Activated CD8-positive, alpha-beta memory T cell treated with anti-CD3 and anti-CD28 coated beads for 36 hours (primary cell): ENCODE data around the gene DNAJB9. TPM values are rescaled to one million over a fixed set of nuclear protein-coding genes. Genes with fewer than 3 reads are reported as not detected.

Experiments used
- CTCF ChIA-PET: fragments of 350-600 bp; sonication (Branson Sonifier 250); formaldehyde crosslinking; loops from one replicate; lab custom pipeline; 2021; ENCODE audit warnings: antibody characterized with exemption; lab: Charles Lee
- POLR2A ChIA-PET: fragments of 350-600 bp; sonication (Branson Sonifier 250); formaldehyde crosslinking; loops from one replicate; lab custom pipeline; 2021; ENCODE audit warnings: antibody characterized with exemption; lab: Charles Lee
- total RNA-seq, 2 experiments: library from RNA; stranded (reverse); gene quantifications; one replicate each; pipeline ENCODE4 v1.2.3, GENCODE V29; 2021

Gene DNAJB9
- total RNA-seq, 2 experiments from 2014 or later, result 6.9 to 7.3 TPM

DNA sequence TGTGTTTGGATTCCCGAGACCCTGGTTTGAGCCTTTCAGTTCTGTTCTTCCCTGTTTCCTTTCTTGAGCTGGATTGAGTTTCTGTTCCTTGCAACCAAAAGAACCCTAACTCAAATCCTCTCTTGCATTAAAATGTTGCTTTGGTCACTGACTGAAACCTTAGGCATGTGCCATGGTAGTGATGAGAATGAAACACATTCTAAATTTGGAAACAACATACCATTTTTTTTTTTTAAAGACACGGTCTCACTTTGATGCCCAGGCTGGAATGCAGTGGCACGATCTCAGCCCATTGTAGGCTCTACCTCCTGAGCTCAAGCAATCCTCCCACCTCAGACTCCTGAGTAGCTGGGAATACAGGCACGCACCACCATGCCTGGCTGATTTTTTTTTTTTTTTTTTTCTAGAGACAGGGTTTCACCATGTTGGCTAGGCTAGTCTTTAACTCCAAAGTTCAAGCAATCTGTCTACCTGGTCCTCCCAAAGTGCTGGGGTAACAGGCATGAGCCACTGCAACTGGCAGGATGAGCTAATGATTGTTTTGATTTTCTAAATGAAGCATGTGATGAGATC, 8.5 kb upstream of the DNAJB9 start:
- POLR2A ChIA-PET, result no interaction called here
- CTCF ChIA-PET, result no interaction called here

DNA sequence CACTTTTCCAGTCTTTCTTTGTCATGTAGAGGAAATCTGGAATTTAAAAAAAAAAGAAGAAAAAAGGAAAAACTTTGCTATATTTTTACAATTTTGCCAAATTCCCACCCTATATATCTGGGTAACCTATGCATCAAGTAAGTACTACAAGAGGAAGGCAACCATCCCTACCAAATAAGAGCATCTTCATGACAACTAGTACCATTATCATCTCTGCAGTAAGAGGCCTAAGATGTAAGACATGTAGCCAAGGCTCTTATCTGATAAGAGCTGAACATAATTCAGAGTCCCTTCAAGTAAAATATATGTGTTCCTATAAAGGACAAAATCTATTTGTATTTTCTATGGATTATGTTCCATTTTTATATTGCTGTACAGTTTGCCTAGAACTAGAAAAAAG, 3.7 kb upstream of the DNAJB9 start:
- ChIA-PET POLR2A (no interaction called here), CTCF (no interaction called here)

DNA sequence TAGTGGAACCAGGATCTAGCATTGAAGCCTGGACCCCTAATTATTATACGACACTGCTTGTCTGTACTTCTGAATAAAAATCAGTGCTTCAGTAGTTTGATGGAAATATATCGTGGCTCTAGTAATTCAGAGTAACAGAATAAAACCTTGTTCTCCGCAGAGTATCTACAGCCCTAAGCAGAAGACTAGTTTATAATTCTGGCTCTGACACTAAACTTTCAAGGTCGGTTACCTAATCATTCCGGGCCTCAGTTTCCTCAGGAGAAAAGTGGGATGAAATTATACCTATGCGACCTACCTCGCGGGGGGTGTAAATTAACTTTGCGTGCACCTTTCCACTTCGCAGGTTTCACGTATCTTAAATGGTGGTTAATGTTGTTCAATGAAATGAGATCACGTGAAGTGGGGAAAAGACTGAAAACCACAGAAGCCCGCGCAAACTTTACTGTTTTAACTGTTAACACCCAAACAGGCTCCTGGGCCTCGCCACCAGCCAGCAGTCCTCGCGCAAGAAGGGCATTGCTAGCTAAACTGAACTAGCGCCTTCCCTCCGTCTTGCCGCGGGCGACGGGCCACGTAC, 783 bp upstream of the DNAJB9 start:
- CTCF ChIA-PET, result no interaction called here
- POLR2A ChIA-PET, result interaction anchor here (0.6 to 2.5 kb wide), 2 partner anchors 43 to 462 kb away, joined by 3 to 39 read pairs; partner anchors contain the start of gene PNPLA8

DNA sequence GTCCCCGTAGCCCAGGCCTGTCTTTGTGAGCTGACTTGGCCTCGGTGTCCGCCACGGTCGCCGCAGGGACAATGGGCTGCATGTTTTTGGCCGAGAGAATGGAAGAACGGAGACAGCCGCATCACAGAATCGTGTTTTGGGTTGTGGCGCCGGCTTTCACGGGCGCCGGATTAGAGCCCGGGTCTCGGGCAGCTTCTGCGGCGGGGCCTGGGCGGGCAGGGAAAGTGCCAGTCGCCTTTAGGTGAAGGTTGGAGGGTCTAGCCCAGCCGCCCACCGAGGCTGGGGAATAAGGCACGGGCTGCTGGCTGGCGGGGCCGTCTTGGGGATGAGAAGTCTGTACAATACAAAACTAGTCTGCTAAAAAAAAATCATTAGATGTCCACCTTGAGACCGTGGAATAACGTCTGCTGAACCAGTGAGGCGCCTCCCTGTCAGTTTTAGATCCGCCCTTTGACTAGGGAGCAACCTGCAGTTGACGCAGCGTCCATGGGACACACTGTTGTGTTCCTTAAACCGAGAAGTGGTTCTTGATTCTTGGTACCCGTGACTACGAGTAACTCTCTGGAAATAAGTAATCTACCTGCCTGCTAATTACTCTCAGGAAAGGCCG, 577 bp downstream of the DNAJB9 start:
- ChIA-PET POLR2A (interaction anchor here (0.7 to 2.5 kb wide), 3 partner anchors 10 to 679 kb away, joined by 3 to 39 read pairs (median 3); partner anchors contain the start of genes DLD and PNPLA8), CTCF (no interaction called here)

DNA sequence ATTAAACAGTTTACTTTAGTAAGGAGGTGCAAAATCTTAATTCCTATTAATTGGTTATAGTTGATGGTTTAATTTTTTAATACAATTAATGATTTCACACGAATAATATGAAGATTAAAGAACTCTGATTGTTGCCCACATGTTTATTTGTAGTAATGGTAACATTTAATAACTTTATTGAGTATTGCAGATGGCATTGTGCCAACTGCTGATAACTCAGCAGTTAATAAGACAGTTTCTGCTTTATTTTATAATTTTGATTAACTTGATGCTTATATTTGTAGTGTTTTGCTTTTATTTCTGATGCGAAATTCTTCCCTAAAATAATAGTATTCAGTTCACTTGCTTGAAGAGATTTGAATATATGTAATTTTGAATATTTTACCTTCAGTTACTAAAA, 2.8 kb downstream of the DNAJB9 start:
- CTCF ChIA-PET, result no interaction called here
- POLR2A ChIA-PET, result no interaction called here

DNA sequence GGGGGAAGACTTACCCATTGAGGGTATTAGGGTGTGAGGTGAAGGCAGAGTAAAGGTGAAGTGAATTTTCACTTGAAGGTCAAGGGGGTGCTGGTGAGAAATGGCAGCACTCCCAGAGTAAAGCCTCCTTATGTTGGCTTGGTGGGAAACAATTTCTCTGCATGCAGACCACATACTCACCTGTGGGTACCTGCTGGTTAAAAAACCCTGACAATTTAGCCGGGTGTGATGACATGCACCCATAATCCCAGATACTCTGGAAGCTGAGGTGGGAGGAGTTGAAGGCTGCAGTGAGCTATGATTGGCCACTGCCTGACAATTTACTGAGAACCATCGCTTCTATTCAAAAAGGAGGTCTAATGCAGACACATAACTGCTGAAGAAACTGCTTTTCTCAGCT, 5.5 kb downstream of the DNAJB9 start:
- ChIA-PET POLR2A (no interaction called here), CTCF (no interaction called here)

DNA sequence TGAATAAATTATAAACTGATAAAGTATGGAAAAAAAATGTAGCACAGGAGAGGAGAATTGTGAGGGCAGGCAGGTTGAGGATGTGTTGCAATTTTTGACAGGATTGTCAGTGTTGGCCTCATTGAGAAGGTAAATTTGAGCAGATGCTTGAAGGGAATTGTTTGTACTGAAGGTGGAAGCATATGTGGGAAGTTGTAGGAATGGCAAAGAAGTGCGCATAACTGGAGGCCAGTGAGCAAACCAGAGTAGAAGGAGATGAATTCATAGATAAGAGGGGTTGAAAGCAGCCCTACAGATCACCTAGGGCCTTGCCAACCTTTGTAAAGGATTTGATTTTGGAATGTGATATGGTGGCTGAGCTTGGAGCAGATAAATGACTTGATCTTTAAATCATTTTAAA, 6.4 kb downstream of the DNAJB9 start:
- POLR2A ChIA-PET, result no interaction called here
- CTCF ChIA-PET, result no interaction called here

DNA sequence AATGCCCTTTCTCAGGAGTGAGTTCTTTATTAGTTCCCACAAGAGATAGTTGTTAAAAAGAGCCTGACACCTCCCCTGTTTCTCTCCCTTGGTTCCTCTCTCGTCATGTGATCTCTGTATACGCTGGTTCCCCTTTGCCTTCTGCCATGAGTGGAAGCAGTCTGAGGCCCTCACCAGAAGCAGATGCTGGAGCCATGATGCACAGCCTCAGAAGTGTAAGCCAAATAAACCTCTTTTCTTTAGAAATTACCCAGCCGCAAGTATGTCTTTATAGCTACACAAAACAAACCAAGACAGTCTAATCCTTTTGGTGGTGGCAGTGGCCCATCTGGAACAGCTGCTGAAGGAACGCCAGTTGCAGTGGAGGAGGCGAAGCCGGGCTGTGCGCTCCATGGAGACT, 9.3 kb downstream of the DNAJB9 start:
- POLR2A ChIA-PET, result no interaction called here
- CTCF ChIA-PET, result no interaction called here

DNA sequence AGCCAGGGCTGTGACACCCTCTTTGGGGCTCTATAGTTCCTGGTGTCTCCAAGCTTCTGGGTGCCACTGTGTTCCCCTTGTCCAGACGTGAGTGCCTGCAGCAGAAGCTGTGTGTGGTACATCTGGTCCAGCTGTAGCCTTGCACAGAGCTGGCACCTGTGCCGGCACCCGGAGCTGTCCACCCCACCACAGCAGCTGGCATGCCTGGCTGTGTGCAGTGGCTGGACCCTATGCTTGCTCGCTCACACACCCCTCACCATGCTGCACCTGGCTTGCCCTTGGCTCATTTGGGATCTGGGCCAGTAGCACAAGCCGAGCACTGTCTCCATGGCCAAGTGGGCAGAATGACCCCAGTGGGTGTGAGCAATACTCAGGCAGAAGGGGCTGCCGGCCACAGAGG, 10.6 kb downstream of the DNAJB9 start:
- POLR2A ChIA-PET, result no interaction called here
- CTCF ChIA-PET, result no interaction called here

DNA sequence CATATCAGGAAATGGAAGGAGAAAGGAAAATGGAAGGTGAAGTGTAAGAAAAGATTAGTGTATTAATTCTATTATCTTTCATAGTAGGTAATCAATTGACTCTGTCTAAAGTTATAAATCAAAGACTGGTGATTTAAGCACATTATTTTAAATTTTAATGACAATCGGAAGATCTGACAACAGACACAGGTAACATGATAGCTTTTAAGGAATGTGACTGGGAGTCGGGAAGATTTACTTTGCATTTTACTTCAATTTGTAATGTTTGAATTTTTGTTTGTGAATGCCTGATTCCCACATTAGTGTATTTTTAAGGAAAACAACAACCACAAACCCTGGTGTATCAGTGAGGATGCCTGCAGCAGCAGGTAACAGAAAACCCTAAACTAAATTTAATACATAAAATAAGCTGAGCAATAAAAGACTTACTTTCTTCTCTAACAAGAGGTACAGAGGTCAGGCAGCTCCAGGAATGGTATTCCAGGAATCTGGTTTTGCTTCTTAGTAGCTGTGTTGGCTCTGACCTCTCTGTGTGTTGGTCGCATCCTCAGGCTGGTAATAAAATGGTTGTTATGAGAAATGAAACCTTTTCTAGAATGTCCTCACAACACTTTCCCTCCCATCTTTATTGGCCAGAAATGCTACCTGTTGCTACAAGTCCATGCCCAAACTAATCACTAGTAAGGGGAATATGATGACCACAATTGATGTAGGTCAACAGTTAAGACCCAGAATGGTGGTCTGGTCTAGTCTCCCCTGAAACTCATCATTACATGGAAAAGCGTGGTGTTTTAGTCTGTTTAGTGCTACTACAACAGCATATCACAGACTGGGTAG, 12.2 kb downstream of the DNAJB9 start:
- ChIA-PET CTCF (no interaction called here), POLR2A (no interaction called here)

DNA sequence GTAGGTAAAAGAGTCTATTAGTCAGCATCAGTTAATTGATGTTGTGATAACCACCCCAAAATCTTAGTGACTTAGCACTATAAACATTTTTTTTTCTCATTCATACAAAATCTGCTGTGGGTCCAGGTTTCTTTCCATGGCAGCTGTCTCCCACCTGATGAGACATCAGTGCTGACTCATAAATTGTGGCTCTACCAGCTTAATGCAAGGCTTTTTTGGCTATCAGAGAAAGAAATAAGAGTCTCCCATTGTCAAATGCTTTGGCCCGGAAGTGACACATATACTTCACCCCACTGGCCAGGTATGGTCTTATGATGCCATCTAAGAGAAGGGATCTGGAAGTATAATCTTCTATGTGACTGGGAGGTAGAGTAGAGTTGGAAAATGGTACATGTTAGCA, 14.5 kb downstream of the DNAJB9 start:
- POLR2A ChIA-PET, result interaction anchor here (0.6 kb wide), 1 partner anchor 80 kb away, joined by 3 read pairs; no protein-coding TSS in a partner anchor
- CTCF ChIA-PET, result no interaction called here

DNA sequence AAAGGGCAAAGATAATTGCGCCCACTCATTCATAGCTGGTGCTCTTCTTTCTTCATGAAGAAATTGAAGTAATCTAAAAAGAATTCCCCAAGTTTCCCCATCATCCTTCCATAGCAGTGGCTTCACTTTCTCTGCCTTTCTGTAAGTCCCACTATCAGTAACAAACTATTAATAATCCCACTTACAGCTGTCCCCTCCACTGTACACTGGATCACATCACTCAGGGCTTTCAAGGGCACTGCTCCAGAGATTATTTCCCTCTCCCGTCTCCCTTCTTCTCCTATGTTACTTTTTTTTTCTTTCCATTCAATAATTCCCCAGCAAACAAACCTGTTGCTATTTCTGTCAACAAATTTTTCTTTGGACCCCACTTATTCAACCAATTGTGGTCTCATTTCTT, 16.2 kb downstream of the DNAJB9 start:
- CTCF ChIA-PET, result no interaction called here

DNA sequence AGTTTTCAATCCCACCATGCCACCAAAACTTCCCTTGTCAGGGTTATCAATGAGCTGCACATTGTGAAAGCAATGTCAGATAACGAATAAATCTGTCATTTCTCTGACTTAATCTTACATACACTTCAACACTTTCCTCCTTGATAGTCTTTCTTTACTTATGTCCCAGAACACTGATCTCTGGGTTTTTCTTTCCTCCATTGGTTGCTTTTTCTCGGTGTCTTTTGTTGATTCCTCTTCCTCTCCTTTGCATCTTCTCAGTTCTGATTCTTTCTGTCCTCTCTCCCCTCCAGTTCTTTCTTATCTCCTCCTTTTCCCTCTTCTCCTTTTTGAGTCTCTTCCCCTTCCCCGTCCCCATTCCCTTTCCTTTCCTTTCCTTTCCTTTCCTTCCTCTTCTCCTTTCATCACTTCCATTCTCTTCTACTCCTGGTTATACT, 16.6 kb downstream of the DNAJB9 start:
- ChIA-PET POLR2A (no interaction called here), CTCF (no interaction called here)

More for the DNA sequence above, 16.2 kb downstream of the DNAJB9 start:
- POLR2A ChIA-PET, result no interaction called here

DNA sequence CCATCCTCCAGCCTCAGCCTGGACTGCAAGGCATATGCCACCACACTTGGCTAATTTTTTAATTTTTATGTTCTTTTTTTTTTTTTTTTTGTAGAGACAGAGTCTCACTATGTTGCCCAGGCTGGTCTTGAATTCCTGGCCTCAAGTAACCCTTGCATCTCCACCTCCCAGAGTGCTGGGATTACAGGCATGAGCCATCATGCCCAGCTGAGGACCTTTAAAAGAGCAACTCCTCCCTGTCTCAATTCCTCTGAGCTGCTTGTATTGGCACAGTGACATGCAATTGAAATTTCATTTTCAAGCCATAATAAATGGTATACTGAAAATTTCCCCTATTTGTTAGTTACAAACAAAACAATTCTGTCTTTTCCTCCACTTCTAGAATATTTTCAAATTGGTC, 19.5 kb downstream of the DNAJB9 start:
- CTCF ChIA-PET, result no interaction called here
- POLR2A ChIA-PET, result no interaction called here

DNA sequence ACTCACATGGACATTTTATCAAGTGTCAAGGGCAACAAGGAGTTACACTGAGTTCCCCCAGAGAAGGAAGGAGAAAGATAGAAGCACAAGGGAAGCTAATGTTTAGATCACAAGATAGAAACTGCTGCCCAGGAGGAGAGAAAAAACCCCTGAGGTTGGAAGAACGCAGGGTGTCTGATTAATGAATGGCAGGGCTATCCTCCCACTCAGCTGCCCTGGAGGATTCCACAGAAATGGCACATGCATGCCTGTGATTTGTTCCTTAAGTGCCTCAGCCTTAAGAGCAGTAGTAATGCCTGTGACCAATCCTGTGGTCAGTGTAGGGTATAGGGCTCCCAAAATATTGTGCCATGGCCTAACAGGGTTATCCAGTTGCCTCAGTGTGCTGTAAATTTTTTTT, 20.2 kb downstream of the DNAJB9 start:
- POLR2A ChIA-PET, result no interaction called here
- CTCF ChIA-PET, result no interaction called here

DNA sequence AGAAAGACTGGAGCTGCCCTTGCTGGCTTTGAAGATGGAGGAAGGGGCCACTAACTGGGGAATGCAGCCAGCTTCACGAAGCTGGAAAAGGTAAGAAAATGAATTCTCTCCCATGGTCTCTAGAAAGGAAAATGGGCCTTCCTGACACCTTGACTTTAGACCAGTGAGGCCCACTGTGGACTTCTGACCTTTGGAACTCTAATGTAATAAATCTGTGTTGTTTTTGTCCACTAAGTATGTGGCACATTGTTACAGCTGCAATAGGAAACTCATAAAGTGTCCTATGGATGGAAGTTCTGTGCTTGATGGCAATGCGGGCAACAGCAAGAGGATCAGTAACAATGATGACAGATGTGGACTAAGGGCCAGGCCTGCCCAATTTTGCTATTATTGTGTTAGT, 20.9 kb downstream of the DNAJB9 start:
- ChIA-PET POLR2A (interaction anchor here (0.6 kb wide), 1 partner anchor 1620 kb away, joined by 3 read pairs; no protein-coding TSS in a partner anchor), CTCF (no interaction called here)

DNA sequence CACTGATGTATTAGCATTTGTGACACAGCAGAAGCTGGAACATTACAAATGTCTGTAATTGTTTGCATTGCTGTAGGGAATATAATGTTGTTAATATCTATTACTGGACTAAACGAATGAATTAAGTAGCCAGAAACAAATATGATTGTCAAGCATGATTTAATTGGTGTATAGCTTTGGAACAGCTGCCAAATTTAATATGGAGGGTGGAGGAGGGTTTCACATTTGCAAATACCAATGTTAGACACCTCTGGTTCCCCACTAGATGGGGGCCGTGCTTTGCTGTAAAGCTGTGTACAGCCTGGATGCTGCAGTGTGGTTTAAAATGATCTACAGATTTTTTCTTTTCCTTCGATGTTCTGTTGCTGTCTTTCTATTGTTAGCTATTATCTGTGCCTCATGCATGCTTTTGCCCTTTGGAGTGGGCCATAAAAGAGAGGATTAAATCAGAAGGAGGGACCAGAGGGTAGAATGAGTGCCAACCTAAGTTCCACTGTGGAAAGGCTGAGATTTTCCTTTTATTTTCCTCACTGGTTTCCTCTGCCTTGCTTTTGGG, 23.1 kb downstream of the DNAJB9 start:
- ChIA-PET POLR2A (no interaction called here), CTCF (no interaction called here)

DNA sequence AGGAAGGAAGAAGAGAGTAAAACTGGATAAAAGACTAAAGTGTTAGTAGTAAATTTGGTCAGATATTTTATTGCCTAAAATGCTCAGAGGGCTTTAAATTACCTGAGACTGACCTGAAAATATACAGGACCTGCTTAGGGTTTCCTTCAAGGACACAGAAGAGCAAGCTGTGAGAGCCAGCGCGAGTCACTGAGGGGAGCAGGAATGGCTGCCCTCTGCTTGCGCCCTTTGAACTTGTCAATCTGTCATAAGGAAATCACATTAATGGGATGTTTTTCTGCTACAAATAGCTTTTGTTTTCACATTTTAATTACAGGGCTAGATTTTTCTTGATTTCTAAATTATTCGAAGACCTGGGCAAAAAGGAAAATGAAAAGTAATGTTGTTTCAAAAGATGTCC, 26.9 kb downstream of the DNAJB9 start:
- CTCF ChIA-PET, result no interaction called here
- POLR2A ChIA-PET, result no interaction called here

DNA sequence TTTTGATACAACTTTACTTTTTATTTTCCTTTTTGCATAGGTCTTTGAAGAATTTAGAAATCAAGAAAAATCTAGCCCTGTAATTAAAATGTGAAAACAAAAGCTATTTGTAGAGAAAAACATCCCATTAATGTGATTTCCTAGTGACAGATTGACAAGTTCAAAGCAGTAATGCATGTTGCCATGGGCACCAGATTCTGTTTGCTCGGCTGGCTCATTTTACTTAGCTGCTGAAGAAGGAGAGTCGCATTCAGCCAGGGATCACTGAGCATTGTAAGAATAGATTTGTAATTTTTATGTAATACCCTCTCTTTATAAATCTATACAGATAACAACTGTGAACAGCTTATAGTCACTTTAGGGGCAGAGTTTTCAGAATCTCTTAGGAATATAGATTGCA, 28.5 kb downstream of the DNAJB9 start:
- ChIA-PET CTCF (no interaction called here), POLR2A (no interaction called here)
